PC-9 (cell line): ENCODE measurements around the gene SNX20.

ENCODE experiments used
- EZH2 ChIP-seq: fragments of 200-600 bp; sonication (generic); IDR thresholded peaks from 2 replicates; pipeline ENCODE4 v1.8.0; 2017; ENCODE audit warnings: antibody characterized with exemption, low read depth
- TF ChIP-seq, protein P1 (sequence below): fragments of 200-600 bp; sonication (generic); conservative IDR thresholded peaks from 2 replicates; pipeline ENCODE4 v1.6.1; 2017; ENCODE audit warnings: mixed run types, antibody characterized with exemption, mild to moderate bottlenecking, moderate library complexity

DNA sequence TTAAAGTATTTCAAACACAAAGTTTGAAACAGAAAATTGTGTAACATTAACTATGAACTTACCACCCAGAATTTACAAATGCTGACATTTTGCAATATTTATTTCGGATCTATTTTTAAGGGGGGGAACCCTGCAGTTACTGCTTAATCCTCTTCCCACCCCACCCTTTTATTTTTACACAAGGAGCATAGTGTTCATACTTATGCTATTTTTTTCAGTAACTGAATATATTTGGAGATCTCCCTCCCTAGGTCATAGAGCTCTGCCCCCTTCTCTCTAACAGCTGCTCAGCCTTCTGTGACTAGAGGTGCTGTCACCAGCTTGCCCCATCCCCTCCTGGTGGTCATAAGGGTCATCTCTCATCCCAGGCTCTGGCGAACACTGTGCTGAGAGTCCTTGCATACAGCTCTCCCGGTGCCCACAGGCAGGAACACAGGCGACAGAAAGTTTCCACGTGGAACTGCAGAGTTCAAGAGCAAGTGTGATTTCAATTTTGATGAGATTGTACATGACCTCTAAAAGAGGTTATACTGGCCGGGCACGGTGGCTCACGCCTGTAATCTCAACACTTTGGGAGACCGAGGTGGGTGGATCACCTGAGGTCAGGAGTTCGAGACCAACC, 44.2 kb downstream of the SNX20 start:
- TF ChIP-seq, protein P1, sequence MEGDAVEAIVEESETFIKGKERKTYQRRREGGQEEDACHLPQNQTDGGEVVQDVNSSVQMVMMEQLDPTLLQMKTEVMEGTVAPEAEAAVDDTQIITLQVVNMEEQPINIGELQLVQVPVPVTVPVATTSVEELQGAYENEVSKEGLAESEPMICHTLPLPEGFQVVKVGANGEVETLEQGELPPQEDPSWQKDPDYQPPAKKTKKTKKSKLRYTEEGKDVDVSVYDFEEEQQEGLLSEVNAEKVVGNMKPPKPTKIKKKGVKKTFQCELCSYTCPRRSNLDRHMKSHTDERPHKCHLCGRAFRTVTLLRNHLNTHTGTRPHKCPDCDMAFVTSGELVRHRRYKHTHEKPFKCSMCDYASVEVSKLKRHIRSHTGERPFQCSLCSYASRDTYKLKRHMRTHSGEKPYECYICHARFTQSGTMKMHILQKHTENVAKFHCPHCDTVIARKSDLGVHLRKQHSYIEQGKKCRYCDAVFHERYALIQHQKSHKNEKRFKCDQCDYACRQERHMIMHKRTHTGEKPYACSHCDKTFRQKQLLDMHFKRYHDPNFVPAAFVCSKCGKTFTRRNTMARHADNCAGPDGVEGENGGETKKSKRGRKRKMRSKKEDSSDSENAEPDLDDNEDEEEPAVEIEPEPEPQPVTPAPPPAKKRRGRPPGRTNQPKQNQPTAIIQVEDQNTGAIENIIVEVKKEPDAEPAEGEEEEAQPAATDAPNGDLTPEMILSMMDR, result no peak
- no peak for TF ChIP-seq EZH2
